Urinary bladder (tissue), 4 donors: ENCODE results near the gene EYA4. TPM values are rescaled to one million over a fixed set of nuclear protein-coding genes. Genes with fewer than 3 reads are reported as not detected.
A peak's percentile ranks its signal among the peaks of the same experiment; 100 is the strongest.
"Not testable (repeated sequence)": the region's sequence is repeated elsewhere in the genome, so short reads cannot be mapped to it uniquely, and the experiment has no call there.

Experiments
- DNase-seq: peaks from one replicate; pipeline ENCODE4 v3.0.0-alpha.2; 2015; ENCODE audit errors: extremely low spot score
- H3K27ac ChIP-seq: one replicate; pipeline ENCODE4 v1.5.1; 2013; ENCODE audit warnings: low read depth, mild to moderate bottlenecking, moderate library complexity
- H3K36me3 ChIP-seq: one replicate; pipeline ENCODE4 v1.6.1; 2013; ENCODE audit warnings: mild to moderate bottlenecking, moderate library complexity; ENCODE audit not compliant: insufficient read depth
- H3K4me1 ChIP-seq: one replicate; pipeline ENCODE4 v1.6.1; 2013; ENCODE audit warnings: mild to moderate bottlenecking, moderate library complexity; ENCODE audit not compliant: insufficient read depth
- H3K4me3 ChIP-seq: one replicate; pipeline ENCODE4 v1.5.1; 2013; ENCODE audit warnings: low read depth, low read length
- WGBS: extraction: QIAGEN DNeasy Blood & Tissue Kit; methylation state at CpG from one replicate; pipeline ENCODE4 v1.1.7; 2013; 5-methylcytosine and 5-hydroxymethylcytosine counted together
- polyA plus RNA-seq: library from polyadenylated mRNA; stranded (reverse); fragments of 200-250 nt; gene quantifications from one replicate; pipeline ENCODE4 v1.2.3, GENCODE V29; 2013
- total RNA-seq: library from RNA; depleted of rRNA; stranded (reverse); fragments of >200 nt; gene quantifications from one replicate; pipeline ENCODE4 v1.2.3, GENCODE V29; 2014
- donor health status: healthy with polysubstance abuse.
- donor health status: healthy.

The EYA4 gene
- total and polyA plus RNA-seq, 2 donors = 1.3 to 20.9 TPM

- H3K36me3 ChIP-seq = no peaks in the 10 kb centered on the region
- 86% methylated on average over 1 of the region's 1 CpG for WGBS
- no peak overlapping the region for H3K27ac ChIP-seq
- no peak overlapping the region for H3K4me3 ChIP-seq
- H3K4me1 ChIP-seq = no peaks in the 10 kb centered on the region
- DNase-seq = no peak
Measured at GRCh38 chr6:133547136-133547535, 306.0 kb downstream of the EYA4 start.

DNA sequence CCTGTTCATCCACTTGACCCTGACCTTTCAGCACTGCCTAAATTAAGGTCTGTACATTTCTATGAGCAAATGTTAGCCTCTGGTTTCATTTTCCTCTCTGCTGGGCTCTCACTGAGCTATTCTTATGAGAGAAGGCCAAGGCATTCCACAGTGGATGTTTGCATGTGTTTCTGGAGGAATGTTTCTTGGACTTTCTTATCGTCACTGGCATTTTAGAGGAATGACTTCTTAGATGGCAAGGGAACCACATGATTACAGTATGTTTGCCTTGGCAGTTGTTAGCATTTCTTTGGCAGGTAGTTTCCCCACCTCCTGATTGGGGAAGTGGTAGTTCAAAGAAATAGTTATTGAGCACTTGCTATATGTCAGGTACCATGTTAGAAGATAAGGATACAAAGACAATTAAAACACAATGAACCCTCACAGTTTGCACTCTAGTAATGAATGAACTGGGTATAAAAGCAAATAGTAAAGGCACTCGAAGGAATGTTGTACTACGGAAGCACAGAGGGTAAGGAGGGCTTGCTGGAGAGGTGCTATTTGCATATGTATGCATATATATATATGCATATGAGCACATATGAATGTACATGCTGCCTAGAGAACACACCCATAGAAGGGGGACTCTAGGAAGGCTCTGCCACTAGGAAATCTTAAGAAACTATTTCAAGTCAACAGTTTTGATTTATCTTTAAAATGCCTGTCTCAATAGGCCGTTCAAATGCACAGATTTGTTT, 307.4 kb downstream of the EYA4 start:
- no peak for DNase-seq
- no peak overlapping the region for H3K27ac ChIP-seq
- 70% methylated on average over 4 of the region's 4 CpGs for WGBS
- H3K4me3 ChIP-seq = no peak overlapping the region
- H3K4me1 ChIP-seq = no peaks in the 10 kb centered on the region
- no peaks in the 10 kb centered on the region for H3K36me3 ChIP-seq

DNA sequence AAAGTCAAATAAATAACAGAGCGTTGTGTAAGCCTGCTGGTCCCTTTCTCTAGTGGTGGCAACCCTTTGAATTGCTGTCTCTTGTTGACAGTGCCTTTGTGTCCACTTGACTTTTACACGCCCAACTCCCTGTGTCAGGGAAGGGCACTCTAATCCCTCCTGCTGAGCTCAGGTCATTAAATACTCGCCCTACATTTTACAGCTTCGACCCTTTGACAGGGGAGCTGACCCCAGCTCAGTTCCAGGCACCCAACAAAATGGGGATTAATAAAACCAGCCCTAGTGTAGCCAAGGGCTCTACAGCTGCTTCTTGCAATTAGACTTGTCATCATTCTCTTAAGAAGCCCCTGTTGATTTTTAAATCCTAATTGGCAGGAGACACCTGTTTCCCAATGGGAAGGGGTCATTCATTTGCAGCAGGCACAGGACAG, 308.2 kb downstream of the EYA4 start:
- no peak overlapping the region for H3K27ac ChIP-seq

GRCh38 chr6:133550026-133550425, 308.9 kb downstream of the EYA4 start:
- Histone ChIP-seq H3K27ac (no peak overlapping the region), H3K4me1 (no peaks in the 10 kb centered on the region), H3K36me3 (no peaks in the 10 kb centered on the region), H3K4me3 (no peak overlapping the region)
- WGBS = 81% methylated on average over 2 of the region's 2 CpGs
- DNase-seq = no peak

More for the DNA sequence above, 308.2 kb downstream of the EYA4 start:
- H3K36me3 ChIP-seq = no peaks in the 10 kb centered on the region
- 63% methylated on average over 4 of the region's 4 CpGs for WGBS
- no peak for DNase-seq
- no peaks in the 10 kb centered on the region for H3K4me1 ChIP-seq
- no peak overlapping the region for H3K4me3 ChIP-seq

- no peak overlapping the region for H3K27ac ChIP-seq
- H3K36me3 ChIP-seq = no peaks in the 10 kb centered on the region
- 88% methylated on average over 3 of the region's 3 CpGs for WGBS
Measured at GRCh38 chr6:133551436-133551835, 310.3 kb downstream of the EYA4 start.

DNA sequence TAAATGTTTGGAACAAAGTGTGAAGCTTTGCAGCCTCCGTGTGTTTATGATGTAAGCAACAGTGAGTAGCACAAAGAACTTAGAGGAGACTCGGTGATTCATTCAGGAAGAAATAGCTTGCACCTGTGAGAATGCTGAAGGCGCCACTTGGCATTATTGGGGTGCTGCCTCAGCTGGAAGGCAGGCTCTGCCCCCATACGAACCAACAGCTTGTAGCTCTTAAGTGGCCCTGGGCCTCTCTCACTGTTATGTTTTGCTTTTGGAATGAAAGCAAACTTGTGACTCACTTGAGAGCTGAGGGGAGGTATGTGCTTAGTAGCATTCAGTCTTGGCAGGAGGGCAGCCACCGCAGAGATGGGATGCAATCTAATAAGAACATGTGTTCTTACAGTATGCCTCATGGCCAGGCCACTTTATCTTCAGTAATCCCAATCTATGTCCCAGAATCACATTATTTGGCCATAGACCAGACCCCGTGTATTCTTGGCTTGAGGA, 310.7 kb downstream of the EYA4 start:
- H3K36me3 ChIP-seq = no peaks in the 10 kb centered on the region
- no peak overlapping the region for H3K27ac ChIP-seq
- no peak overlapping the region for H3K4me3 ChIP-seq
- peak; percentile 26 for DNase-seq
- H3K4me1 ChIP-seq = no peaks in the 10 kb centered on the region
- whole genome bisulfite sequencing = 28% methylated on average over 6 of the region's 6 CpGs

More at GRCh38 chr6:133551436-133551835, 310.3 kb downstream of the EYA4 start:
- Histone ChIP-seq H3K4me1 (no peaks in the 10 kb centered on the region), H3K4me3 (no peak overlapping the region)
- DNase-seq = no peak

DNA sequence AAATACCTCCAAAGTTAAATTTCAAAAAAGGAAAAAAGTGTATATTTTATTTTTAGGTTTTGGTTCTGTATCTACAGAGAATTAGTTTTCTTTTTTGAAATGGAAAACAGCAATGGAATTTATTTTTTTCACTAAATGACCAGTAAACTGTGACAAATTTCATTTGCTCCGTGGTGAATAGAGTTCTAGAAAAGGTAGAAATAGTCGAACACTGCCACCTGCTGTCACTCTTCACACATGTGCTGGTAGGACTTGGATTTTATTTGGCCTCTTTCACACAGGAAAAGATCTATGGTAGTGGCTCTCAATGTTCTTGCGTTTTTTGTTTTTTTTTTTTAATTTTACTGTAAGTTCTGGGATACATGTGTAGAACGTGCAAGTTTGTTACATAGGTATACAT, 312.5 kb downstream of the EYA4 start:
- WGBS = 16% methylated on average over 4 of the region's 4 CpGs
- Histone ChIP-seq H3K27ac (no peak overlapping the region), H3K4me1 (no peaks in the 10 kb centered on the region), H3K36me3 (no peaks in the 10 kb centered on the region), H3K4me3 (no peak overlapping the region)
- peak; percentile 54 for DNase-seq

- DNase-seq, H3K36me3 ChIP-seq, H3K4me3 ChIP-seq, H3K4me1 ChIP-seq, H3K27ac ChIP-seq: not testable (repeated sequence)
- 94% methylated on average over 1 of the region's 1 CpG for WGBS
Measured at GRCh38 chr6:133554121-133554520, 313.0 kb downstream of the EYA4 start.

DNA sequence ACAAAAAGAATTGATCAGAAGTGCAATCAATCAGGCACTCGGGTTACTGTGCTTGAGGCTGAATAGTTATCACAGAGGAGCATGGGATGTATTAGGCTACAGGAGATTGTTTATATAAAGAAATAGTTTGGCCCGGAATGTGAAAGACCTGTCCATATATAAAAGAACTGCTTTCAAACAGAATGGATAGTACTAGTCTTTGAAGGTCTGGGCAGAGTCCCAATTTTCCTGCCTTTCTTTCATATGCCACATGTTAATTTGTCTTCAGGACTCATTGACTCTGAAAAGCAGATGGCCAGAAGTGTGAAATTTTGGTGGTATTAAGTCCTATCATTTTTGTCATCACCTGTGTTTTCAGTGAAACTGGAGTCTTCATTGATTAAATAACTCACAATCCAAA, 314.5 kb downstream of the EYA4 start:
- no peaks in the 10 kb centered on the region for H3K4me1 ChIP-seq
- WGBS = 39% methylated on average over 2 of the region's 2 CpGs
- no peak for DNase-seq
- H3K27ac ChIP-seq = no peak overlapping the region
- no peaks in the 10 kb centered on the region for H3K36me3 ChIP-seq
- no peak overlapping the region for H3K4me3 ChIP-seq

- WGBS = 92% methylated on average over 2 of the region's 2 CpGs
- no peaks in the 10 kb centered on the region for H3K4me1 ChIP-seq
- H3K4me3 ChIP-seq = no peak overlapping the region
- no peak overlapping the region for H3K27ac ChIP-seq
- no peaks in the 10 kb centered on the region for H3K36me3 ChIP-seq
- DNase-seq = no peak
Measured at GRCh38 chr6:133559926-133560325, 318.8 kb downstream of the EYA4 start.

- H3K4me1 ChIP-seq = no peaks in the 10 kb centered on the region
- no peaks in the 10 kb centered on the region for H3K36me3 ChIP-seq
- H3K27ac ChIP-seq = no peak overlapping the region
- DNase-seq = no peak
- H3K4me3 ChIP-seq = no peak overlapping the region
- WGBS = 75% methylated on average over 6 of the region's 6 CpGs
Measured at GRCh38 chr6:133567636-133568035, 326.5 kb downstream of the EYA4 start.

GRCh38 chr6:133568970-133569889, 328.1 kb downstream of the EYA4 start:
- no peaks in the 10 kb centered on the region for H3K36me3 ChIP-seq
- 5% methylated on average over 18 of the region's 18 CpGs for WGBS
- peak overlapping the region; percentile 23 for H3K4me3 ChIP-seq
- no peaks in the 10 kb centered on the region for H3K4me1 ChIP-seq
- H3K27ac ChIP-seq = no peak overlapping the region
- DNase-seq = peak; percentile 65

- Histone ChIP-seq H3K27ac (no peak overlapping the region), H3K4me1 (no peaks in the 10 kb centered on the region), H3K36me3 (no peaks in the 10 kb centered on the region), H3K4me3 (no peak overlapping the region)
- 59% methylated on average over 3 of the region's 3 CpGs for WGBS
- no peak for DNase-seq
Measured at GRCh38 chr6:133571681-133572080, 330.5 kb downstream of the EYA4 start.

DNA sequence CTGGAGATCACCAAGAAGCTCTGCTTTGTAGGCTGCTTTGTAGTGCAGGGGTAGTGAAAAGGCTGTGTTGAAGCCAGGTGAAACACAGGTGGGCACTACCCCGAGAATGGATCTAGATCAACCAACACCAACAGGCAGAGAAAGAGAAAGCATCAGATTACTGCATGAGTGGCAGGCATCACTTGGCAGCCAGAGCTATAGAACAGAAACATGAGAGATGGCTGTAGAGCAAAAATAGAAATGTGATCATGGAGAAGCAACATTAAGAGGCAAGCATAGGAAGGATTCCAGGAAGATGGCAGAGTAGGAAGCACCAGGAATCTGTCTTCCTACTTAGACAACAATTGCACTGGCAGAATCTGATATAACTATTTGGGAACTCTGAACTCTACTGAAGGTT, 336.7 kb downstream of the EYA4 start:
- 2% methylated on average over 1 of the region's 1 CpG for WGBS
- no peak for DNase-seq
- H3K4me1 ChIP-seq = no peaks in the 10 kb centered on the region
- H3K4me3 ChIP-seq = no peak overlapping the region
- no peaks in the 10 kb centered on the region for H3K36me3 ChIP-seq
- no peak overlapping the region for H3K27ac ChIP-seq
